Measurements from ENCODE around the gene CAMK4.
A peak's percentile ranks its signal among the peaks of the same experiment; 100 is the strongest.
"Not testable (repeated sequence)": the region's sequence is repeated elsewhere in the genome, so short reads cannot be mapped to it uniquely, and the experiment has no call there.

The CAMK4 gene

GRCh38 chr5:111261610-111262009 lies 37.4 kb downstream of the CAMK4 start:
- no peak for DNase-seq

DNA sequence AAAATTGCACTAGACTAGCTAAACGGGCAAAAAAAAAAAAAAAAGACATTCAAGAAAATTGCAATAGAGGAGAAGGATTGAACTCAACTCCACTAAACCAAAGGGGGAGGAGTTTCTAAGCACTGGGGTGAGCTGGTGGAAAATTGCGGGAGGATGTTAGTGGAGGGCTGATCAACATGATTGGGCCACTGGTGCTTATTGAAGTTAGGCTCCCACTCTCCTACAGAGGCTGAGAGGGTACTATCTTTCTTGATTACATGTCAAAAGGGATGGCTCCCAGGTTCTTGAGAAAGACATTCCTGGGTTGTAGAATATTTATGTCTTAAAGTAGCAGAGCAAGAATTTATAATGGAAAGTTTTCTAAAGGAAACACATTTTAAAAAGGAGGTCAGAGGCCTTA lies 38.0 kb downstream of the CAMK4 start:
- DNase-seq: no peak

DNA sequence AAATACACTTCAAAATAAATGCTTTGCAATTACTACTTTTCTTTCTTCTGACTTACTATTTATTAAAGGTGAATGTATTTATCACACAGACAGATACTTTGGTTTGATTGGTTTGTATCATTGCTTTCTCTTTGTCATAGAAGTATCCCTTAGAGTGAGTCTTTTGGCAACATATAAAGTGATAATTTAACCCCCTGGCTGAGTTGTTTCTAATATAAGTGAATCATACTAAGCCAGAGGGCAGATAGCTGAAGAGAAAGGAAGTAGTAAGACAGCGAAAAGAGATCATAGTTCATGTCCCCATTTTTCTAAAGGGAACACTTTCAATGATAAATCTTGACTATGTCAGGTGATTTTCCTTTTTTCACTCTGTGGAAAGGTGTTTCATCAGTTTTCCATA lies 38.6 kb downstream of the CAMK4 start:
- no peak for DNase-seq

DNA sequence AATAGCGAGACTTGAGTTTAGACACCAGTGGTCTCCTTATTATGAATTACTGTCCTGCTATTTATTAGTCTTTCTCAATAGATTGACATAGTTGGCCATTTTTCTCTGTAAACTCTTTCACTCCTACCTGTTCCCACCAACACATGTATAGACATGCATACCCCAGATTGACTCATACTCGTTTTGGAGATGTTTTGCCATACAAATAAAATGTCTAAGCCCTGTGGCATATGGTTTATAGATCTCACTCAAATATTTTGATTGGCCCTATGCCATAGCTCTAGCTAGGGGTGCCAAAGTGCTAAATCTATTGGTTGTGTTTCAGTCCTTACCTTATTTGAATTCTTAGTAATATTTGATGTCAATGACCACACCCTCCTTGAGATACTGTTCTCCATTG lies 42.3 kb downstream of the CAMK4 start:
- no peak for DNase-seq

- no peak for DNase-seq
These were observed 44.1 kb downstream of the CAMK4 start for GRCh38 chr5:111268300-111268699.

- no peak for DNase-seq
These were observed 47.7 kb downstream of the CAMK4 start for GRCh38 chr5:111271885-111272284.

DNA sequence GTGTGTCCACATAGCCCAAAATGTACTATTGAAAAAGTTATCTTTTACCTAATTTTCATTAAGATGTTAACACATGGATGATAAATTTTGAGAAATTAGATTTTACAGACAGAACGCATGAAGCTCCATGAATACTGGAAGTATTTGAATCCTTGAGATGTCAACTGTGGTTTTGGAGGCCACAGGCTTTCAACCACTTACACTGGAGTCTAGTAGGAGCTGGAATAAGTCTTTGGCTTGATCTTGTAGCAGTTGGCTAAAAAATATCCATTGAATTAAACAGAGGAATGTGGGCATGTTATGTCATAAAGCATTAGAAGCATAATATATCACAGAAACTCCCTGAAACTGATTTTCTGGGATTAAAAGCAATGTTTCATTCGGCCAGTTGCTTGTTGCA lies 52.9 kb downstream of the CAMK4 start:
- no peak for DNase-seq

GRCh38 chr5:111278858-111279504 lies 54.8 kb downstream of the CAMK4 start:
- DNase-seq: peak; percentile 40

DNA sequence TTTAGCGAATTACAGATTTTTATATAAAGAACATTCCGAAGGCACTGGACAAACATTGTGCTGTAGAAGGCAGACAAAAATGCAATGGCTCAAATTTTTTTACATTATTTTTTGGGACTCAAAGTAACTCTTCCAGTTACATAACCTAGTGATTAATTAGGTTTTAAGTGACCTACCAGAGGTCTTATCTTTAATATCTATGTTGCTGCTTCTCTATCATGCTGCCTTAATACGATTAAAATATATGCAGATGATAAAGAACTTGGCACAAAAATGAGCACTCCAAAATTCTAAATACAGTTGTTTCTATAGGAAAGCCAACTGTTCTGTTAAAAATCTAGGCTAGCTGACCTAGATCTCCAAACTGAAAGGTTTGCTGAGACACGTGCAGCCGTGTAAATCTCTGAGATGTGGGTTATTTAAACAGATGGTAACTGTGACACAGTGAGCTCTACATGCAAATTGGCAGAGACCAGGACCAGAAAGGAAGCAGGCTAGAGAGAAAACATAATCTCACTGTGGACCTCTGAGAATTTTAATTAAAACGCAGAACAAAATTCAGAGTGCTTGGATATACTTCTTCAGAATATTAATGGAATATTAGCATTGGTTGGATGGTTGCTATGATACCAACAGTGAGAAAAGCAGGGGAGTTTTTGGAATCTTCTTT lies 56.2 kb downstream of the CAMK4 start:
- no peak for DNase-seq

DNA sequence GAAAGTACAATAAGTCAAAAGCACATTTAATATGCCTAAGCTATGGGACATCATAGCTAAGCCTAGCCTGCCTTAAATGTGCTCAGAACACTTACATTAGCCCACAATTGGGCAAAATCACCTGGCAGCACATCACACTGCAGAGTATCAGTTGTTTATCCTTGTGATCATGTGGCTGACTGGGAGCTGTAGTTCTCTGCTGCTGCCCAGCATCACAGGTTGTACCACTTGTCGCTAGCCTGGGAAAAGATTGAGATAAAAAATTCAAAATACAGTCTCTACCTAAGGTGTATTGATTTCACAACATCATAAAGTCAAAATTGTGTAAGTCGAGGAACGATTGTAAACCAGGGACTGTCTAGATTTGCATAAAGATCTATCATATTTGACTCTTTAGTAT lies 58.6 kb downstream of the CAMK4 start:
- DNase-seq: no peak

DNA sequence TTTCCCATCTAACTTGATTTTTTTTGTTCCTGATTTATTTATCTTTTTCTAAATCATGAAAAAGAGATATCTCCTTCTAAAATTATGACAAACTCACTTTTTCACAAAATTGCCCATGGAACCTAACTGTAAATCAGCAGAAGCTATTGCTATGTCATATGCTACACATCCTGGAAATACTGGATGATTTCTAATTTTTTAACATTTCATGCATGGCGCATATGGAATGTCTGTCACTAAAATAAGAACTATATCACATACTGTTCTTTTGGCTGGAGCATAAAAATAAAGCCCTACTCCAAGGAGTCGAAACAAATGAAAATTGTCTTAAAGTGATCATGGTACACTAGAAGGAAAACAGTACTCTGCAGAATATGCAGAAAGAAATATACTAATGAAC lies 60.6 kb downstream of the CAMK4 start:
- no peak for DNase-seq

DNA sequence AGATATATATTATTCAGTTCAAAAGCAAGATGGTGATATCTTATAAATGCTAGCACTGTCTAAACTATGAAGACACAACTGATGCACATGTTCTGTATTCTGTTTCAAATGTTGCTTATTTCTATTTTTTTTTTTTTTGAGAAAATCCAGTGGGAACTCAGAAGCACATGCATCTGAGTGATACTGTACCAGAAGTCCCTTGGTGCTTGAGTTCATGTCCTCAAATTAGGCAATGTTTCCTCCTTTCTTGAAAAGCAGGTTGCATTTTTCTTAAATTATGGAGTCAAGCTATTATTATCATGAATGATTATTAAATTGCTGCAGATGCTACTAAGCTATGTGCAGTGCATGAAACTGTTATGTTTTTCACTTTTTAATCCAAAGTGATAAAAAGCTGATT lies 70.4 kb downstream of the CAMK4 start:
- no peak for DNase-seq

- DNase-seq: no peak
These were observed 71.5 kb downstream of the CAMK4 start for GRCh38 chr5:111295649-111296048.

GRCh38 chr5:111296570-111296969 lies 72.4 kb downstream of the CAMK4 start:
- DNase-seq: no peak

- DNase-seq: peak; percentile 20
These were observed 74.9 kb downstream of the CAMK4 start for GRCh38 chr5:111299067-111299481.

DNA sequence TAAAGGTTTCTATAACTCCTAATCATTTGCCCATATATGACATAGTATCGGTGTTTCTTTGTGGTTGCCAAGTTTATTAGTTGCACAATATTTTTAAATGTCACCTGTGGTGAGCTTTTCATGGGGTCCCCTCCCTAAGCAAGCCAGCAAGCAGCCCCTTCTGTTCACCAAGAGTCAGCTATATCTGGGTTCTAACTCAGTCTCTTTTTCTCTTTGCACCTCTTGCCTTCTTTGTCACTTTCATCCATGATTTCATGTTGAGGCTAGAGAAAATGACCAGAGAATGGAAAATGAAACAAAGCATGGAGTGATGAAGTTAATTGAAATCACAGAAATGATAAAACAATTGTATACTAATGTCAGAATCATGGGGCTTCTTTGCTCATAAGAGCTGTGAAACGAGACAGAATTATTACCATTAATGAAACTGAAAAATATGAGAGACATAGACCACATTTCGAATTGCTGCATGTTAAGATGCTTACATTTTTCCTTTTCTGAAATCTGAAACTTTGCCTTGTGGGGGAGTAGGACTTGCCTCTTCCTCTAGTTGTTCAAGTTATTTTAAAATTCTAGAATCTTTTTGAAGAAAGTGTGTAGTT lies 75.7 kb downstream of the CAMK4 start:
- no peak for DNase-seq

DNA sequence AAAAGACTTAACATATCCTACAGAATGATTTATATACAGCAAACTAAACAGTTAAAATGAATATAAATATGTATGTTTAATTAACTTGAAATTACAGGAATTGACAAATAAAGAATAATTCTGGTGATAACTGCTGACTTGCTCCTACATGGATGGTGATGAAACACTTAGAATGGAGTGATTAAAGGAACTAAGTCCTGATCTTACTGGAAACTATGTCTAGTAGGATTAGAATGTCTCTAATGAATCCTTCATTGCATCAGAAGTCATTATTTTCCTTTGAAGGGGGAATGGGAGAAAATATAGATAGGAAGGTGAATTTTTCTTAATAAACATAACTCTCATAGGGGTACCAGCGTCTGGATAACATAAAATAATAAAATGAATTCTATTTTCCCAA lies 77.1 kb downstream of the CAMK4 start:
- peak; percentile 29 for DNase-seq

DNA sequence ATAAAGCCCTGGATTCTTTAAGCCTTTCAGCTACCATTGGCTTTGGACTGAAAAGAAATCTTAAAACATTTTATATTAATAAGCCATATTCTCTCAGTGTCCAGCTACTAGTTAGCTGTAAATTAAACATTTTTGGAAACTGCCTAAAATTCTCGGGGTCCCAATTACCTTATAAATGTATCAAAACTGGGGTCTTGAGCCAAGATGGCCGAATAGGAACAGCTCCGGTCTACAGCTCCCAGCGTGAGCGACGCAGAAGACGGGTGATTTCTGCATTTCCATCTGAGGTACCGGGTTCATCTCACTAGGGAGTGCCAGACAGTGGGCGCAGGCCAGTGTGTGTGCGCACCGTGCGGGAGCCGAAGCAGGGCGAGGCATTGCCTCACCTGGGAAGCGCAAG lies 77.9 kb downstream of the CAMK4 start:
- not testable (repeated sequence) for DNase-seq

DNA sequence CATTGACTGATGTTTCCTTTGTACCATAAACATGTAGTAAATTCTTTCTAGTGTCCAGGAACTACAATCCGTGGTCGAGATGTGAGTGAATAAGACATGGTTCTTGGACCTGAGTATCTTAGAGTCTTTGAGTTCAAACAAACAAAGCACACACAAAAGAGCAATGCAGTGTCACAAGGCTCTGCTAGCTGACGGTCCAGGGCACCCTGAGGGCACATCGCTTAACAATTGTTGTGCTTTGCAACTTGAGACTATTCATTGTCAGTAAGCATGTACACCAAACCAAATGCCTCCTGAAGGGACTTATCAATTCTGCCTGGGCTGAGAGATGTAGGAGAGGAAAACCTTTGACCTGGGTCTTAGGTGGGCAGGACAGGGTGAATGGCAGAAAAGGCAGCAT lies 84.8 kb downstream of the CAMK4 start:
- DNase-seq: no peak

DNA sequence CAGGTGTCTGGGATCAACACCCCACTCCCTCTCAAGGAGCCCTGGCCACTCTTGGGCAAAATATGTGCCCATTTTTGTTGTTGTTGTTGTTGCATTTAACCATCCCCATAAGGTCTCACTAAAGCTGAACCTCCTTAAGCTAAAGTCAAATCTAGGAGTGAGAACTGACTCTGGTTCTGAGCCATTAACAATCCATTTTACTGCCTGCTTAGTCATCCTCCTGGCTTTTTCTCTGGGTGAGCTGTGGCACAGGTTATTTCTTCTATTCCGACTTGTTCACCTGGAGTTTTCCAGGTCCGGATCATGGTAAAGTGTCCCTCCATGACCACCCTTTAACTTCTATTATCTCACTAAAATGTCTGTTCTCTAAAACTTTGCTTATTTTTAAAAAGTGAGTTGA lies 85.2 kb downstream of the CAMK4 start:
- no peak for DNase-seq

DNA sequence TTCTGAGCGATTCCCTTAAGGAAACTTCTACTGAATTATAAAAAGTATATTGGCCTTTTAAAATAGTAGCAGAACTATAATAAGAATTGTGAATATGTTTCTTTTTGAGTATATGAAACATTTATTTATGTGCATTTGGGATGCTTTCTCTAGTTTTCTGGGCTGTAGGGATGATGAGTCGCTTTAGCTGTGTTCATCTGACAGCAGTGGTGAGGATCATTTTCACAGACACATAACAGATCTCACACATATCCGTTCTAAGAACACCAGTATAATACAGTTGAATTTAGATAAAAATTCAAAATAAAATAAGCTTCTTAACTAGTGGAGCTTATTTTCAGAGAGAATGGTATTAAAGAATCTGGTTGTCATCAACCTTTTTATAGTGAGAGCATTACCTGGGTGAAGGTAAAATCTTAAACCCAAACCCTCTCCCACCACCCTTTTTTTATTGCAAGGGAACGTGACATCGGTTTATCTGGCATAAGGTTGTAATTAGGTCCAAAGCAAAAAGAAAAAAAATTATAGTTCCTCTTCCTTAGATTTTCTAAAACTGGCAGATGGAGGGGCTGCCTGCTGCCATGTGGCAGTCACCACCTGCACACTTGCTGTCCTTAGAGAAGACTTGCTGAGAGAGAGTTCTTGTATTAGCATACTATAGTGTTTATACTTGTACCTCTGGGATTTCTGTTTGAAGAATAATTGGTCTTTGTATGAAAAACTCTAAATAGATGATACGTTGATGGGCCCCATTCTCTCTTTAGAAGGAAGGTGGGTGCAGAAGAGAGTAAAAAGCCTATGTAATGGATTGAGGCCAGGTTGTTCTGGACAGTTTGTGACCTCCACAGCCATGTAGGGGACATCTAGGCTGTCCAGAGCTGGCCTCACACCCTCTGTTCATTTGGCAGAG lies 86.8 kb downstream of the CAMK4 start:
- DNase-seq: no peak

- DNase-seq: no peak
These were observed 87.5 kb downstream of the CAMK4 start for GRCh38 chr5:111311666-111312065.

GRCh38 chr5:111313017-111313724 lies 89.0 kb downstream of the CAMK4 start:
- DNase-seq: no peak

Data from NCI-H748 treated with DMSO at 0.1 percent for 48 hours (cell line).